ENCODE data around the gene BET1.

BET1 gene

DNA sequence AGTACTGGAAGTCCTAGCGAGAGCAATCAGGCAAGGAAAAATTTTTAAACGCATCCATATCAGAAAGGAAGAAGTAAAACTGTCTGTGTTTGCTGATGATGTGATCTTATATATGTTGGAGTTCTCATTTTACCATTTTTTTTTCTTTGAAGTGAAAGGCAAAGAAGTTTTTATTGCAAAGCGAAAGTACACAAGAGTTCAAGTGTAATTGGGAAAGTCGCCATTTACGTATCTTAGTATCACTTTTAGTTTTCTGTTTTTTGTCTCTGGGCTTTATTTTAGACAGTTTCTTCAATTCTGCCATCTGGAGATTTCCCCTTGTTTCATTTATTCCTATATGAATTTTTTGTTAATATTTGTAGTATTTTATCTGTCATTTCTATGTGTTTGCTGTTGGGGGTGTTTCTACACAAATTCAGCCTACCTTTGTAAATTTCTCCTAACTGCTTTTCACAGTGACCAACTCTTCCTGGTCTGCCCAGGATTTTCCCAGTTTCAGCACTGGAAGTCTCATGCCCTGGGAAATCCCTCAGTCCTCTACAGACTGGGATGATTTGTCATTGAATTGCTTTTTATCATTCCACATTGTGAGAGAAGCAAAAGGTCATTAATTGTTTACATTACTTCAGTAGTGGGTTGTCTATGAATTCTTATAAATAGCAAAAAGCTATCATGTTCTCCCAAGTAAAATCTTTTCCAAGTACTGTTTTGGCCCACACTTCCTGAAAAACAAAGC is 23.2 kb downstream of the BET1 start:
- H3K4me3 ChIP-seq (ENCODE audit: low read depth, low read length) = no peak overlapping the region
- DNase-seq (ENCODE audit: low read depth) = no peak
- TF ChIP-seq, protein P1, sequence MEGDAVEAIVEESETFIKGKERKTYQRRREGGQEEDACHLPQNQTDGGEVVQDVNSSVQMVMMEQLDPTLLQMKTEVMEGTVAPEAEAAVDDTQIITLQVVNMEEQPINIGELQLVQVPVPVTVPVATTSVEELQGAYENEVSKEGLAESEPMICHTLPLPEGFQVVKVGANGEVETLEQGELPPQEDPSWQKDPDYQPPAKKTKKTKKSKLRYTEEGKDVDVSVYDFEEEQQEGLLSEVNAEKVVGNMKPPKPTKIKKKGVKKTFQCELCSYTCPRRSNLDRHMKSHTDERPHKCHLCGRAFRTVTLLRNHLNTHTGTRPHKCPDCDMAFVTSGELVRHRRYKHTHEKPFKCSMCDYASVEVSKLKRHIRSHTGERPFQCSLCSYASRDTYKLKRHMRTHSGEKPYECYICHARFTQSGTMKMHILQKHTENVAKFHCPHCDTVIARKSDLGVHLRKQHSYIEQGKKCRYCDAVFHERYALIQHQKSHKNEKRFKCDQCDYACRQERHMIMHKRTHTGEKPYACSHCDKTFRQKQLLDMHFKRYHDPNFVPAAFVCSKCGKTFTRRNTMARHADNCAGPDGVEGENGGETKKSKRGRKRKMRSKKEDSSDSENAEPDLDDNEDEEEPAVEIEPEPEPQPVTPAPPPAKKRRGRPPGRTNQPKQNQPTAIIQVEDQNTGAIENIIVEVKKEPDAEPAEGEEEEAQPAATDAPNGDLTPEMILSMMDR (conservative IDR thresholded peaks at IDR 0.05; ENCODE audit: low read depth, low read length) = no peak

DNA sequence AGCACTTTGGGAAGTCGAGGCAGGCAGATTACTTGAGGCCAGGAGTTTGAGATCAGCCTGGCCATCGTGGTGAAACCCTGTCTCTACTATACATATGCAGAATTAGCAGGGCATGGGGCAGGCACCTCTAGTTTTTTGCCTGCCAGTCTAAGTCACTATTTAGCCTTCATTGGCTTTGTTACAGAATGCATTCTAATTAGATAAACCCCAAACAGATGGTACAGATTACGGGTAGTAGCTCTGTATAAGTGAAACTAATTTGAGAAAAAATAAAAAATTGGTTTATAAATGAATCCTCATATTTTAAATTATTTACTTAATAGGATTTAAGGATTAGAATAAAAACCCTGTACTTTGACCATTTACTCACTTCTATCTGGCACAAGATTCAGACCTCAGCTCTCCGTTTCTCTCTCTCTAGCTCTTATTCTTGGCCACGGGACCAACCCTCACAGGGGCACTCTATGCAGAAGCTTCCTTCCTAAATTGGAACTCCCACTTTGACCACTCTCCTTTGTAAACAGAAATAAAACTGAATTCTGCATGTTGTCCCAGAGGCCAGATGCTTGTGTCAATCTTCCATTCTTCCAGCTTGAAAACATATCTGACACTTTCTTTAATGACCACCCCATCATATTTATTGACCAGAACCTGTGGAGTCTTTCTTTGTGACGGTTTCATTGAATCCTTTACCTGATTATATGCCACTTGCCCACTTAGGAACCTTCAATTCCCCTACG is 26.8 kb downstream of the BET1 start:
- no peak for DNase-seq (ENCODE audit: low read depth)
- no peak overlapping the region for H3K4me3 ChIP-seq (ENCODE audit: low read depth, low read length)
- TF ChIP-seq, protein P1 (conservative IDR thresholded peaks at IDR 0.05; ENCODE audit: low read depth, low read length) = no peak

DNA sequence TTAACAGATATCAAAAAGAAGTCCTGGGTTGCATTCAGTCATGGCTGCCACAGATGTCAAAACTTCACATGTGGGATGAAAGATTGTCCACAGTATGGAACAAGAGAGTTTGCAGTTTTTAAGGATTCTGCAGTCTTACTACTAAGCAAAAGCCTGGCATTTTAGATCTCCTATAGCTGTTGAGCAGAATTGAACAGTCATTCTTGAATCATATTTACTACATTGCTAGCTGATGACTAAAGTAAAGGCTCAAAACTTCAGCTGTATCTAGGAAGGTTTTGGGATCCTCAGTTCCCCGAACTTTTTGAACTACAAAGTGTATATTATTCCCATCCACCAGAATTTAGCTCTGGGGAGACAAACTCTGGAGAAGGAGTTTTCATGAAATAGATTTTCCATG is 31.0 kb downstream of the BET1 start:
- TF ChIP-seq, protein P1 (conservative IDR thresholded peaks at IDR 0.05; ENCODE audit: low read depth, low read length) = no peak
- DNase-seq (ENCODE audit: low read depth) = no peak
- H3K4me3 ChIP-seq (ENCODE audit: low read depth, low read length) = no peak overlapping the region

DNA sequence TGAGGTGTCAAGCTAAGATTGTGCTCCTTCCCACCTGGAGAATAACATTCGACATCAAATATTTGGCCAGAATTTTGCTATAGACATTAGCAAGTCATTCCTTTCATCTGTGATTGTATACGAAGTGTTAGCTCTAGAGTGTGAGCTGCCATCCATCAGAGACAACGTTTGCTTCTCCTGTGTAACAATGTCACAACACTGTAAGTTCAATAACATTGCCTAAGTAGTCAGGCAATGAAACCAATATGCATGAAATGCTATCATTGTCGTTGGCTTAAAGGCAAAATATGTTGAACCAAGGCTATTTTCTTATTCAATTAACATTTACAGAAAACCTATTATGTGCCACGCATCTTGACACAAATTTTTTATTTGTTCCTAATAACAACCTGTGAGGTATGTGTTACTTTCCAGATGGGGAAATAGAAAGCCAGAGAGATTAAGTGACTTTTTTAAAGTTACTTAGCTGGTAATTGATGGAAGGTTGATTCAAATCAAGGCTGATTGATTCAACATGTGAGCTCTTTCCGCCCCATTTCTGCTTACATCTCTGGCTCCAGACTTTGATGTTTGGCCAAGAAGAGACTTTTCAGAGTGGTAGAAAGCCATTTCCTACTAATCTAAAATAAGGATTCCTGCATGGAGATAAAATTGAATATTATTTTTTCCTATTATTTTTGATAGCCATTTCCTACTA is 32.0 kb downstream of the BET1 start:
- DNase-seq (ENCODE audit: low read depth) = no peak
- TF ChIP-seq, protein P1 (conservative IDR thresholded peaks at IDR 0.05; ENCODE audit: low read depth, low read length) = no peak

DNA sequence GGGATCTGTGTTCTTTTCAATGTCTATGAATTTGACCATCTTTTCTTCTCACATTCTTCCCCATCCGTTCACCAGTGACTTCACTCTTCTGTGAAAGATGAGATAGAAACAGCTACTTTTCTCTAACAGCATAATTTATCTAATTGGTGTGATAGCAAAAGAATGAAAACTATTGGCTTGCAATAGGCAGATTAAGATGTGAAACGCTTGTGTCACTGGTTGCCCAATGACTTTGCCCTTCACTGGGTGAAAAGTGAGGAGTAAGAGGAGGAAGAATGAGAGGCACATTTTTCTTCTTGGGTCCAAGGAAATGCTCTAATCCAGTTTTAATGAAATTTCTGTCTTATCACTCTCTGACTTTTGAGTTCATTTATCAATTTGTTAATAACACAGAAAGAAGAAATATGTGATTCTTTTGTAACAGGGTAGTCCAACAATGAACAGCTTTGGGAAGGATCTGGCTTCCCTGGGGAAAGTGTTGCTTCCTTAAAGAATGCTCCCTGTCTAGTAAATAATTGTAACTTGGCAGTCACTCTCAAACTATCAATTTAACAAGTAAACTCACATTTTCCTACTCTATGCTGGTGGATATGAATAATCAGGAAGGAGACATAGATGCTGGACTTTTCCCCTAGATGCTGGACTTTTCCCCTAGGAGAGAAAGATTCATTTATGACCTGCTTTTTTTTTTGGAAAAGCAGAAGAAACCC is 35.1 kb downstream of the BET1 start:
- TF ChIP-seq, protein P1 (conservative IDR thresholded peaks at IDR 0.05; ENCODE audit: low read depth, low read length) = no peak
- no peak overlapping the region for H3K4me3 ChIP-seq (ENCODE audit: low read depth, low read length)
- no peak for DNase-seq (ENCODE audit: low read depth)

More for the DNA sequence above, 32.0 kb downstream of the BET1 start:
- H3K4me3 ChIP-seq (ENCODE audit: low read depth, low read length) = no peak overlapping the region

DNA sequence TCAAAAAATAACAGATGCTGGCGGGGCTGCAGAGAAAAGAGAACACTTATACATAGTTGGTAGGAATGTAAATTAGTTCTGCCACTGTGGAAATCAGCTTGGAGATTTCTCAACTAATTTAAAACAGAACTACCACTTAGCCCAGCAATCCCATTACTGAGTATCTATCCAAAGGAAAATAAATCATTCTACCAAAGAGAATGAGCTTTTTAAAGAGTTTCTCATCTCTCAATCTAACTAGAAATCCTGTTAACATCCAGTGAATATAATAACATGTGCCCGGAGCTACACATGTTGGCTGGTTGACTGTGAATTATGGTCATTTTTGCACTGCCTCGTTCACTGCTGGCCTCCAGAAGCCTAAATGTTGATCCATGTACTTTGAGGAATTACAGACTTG is 39.3 kb downstream of the BET1 start:
- H3K4me3 ChIP-seq (ENCODE audit: low read depth, low read length) = no peak overlapping the region
- no peak for DNase-seq (ENCODE audit: low read depth)
- TF ChIP-seq, protein P1 (conservative IDR thresholded peaks at IDR 0.05; ENCODE audit: low read depth, low read length) = no peak

Measured in choroid plexus epithelial cell (primary cell).